Measurements from ENCODE around the gene ZNF710.

Gene ZNF710

DNA sequence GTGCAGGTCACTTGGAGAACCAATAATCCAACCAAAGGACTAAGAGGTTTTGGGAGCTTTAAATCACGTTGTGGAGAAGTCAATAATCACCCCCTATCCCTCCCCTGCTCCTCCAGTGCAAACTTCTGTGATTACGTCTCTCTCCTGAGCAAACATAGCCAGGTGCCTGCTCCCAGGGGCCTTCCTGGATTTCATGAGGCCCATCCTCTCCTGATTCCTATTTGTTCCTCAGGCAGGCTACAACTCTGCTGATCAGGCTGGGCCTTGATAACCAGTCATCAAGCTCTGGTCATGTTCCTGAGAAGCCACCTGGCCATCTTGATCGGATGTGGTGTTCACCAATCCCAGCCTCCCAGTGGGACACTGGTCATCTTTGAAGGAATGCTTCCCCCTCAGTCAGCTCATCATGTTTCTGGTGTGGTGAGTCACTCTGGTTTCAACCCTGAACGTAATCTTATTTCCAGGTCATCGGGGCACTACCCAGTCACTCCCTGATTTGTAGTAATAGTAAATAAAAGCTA, 2.9 kb upstream of the ZNF710 start:
- Histone ChIP-seq H3K27me3 (ENCODE audit: control insufficient read depth, insufficient read depth, low read length) (peaks cover 2% of the 10 kb centered on the region; the same call in 1 of the 2 replicates), H3K36me3 (ENCODE audit: control insufficient read depth, insufficient read depth, low read length) (no peaks in the 10 kb centered on the region), H3K4me1 (ENCODE audit: control insufficient read depth, insufficient read depth, low read length) (peaks cover 24% of the 10 kb centered on the region), H3K9me3 (ENCODE audit: control insufficient read depth, insufficient read depth, low read depth, low read length) (no peaks in the 10 kb centered on the region), H3K27ac (ENCODE audit: low read depth, low read length) (no peak overlapping the region), H3K9ac (ENCODE audit: low read length) (no peak overlapping the region), H3K4me3 (ENCODE audit: low read depth, low read length) (no peak overlapping the region)

DNA sequence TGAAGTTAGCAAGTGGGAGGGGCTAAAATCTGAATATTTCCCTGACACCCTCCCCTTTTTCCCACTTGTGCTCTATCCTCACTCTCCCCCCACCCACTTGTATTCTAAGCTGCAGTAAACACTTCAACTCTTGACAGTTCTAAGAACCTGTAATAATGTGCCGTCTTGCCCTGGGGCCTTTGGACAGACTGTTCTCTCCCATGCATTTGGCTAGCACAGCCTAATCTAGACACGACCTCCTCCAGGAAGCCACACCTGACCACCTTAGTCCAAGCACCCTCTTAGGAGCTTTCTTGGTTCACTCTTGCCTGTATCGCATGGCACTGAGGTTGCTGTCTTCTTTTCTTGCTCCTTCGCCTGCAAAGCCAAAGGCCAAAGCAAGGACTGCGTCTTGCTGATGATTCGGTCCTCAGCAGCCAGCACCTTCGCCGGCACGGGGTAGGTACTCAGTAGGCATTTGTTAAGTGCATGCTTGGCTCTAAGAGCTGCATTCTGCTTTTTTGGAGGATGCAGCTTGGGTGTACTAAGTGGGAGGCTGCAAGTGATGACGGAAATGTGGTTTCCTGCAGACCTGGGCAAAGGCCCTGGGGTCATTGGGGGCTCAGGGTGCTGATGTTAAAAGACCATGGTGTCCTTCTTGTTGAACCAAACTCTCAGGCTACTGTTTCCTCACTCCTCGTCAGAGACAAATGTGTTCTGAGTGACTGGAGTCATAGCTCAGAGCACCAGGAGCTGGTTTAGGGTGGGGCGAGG, 2.0 kb upstream of the ZNF710 start:
- H3K9me3 ChIP-seq (ENCODE audit: control insufficient read depth, insufficient read depth, low read depth, low read length) = no peaks in the 10 kb centered on the region
- no peak overlapping the region for H3K27ac ChIP-seq (ENCODE audit: low read depth, low read length)
- peaks cover 33% of the 10 kb centered on the region for H3K4me1 ChIP-seq (ENCODE audit: control insufficient read depth, insufficient read depth, low read length)
- peaks cover 3% of the 10 kb centered on the region; the same call in 1 of the 2 replicates for H3K27me3 ChIP-seq (ENCODE audit: control insufficient read depth, insufficient read depth, low read length)
- peak overlapping the region; percentile 68 for H3K4me3 ChIP-seq (ENCODE audit: low read depth, low read length)
- H3K36me3 ChIP-seq (ENCODE audit: control insufficient read depth, insufficient read depth, low read length) = no peaks in the 10 kb centered on the region
- H3K9ac ChIP-seq (ENCODE audit: low read length) = peak overlapping the region; percentile 37

DNA sequence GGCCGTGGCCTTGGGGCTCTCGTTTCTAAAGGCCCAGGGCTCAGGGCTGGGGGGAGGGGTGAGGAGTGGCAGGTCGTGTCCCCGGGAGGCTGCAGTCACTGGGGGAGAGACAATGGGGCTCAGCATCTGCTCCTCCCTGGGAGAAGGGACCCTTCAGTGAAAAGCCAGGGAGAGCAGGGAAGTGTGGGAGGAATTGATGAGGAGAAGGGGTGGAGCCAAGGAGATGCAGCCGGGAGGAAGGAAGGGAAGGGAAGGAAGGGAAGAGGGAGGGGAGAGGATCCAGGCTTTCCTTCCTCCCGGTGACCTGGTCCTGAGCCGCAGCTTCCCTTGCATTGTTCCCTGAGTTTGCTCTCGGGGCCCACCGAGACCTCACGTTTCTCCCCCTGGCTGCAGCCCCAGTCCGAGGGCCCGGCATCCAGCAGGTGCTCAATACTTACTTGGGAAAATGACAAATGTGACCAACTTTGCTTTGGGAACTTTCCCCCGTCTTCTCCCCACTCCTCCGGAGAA, 1.4 kb upstream of the ZNF710 start:
- Histone ChIP-seq H3K4me3 (ENCODE audit: low read depth, low read length) (peak overlapping the region; percentile 68), H3K27ac (ENCODE audit: low read depth, low read length) (peak overlapping the region; percentile 89; the same call in 1 of the 2 replicates), H3K36me3 (ENCODE audit: control insufficient read depth, insufficient read depth, low read length) (no peaks in the 10 kb centered on the region), H3K4me1 (ENCODE audit: control insufficient read depth, insufficient read depth, low read length) (peaks cover 40% of the 10 kb centered on the region), H3K9ac (ENCODE audit: low read length) (peak overlapping the region; percentile 76), H3K9me3 (ENCODE audit: control insufficient read depth, insufficient read depth, low read depth, low read length) (no peaks in the 10 kb centered on the region), H3K27me3 (ENCODE audit: control insufficient read depth, insufficient read depth, low read length) (peaks cover 3% of the 10 kb centered on the region; the same call in 1 of the 2 replicates)

DNA sequence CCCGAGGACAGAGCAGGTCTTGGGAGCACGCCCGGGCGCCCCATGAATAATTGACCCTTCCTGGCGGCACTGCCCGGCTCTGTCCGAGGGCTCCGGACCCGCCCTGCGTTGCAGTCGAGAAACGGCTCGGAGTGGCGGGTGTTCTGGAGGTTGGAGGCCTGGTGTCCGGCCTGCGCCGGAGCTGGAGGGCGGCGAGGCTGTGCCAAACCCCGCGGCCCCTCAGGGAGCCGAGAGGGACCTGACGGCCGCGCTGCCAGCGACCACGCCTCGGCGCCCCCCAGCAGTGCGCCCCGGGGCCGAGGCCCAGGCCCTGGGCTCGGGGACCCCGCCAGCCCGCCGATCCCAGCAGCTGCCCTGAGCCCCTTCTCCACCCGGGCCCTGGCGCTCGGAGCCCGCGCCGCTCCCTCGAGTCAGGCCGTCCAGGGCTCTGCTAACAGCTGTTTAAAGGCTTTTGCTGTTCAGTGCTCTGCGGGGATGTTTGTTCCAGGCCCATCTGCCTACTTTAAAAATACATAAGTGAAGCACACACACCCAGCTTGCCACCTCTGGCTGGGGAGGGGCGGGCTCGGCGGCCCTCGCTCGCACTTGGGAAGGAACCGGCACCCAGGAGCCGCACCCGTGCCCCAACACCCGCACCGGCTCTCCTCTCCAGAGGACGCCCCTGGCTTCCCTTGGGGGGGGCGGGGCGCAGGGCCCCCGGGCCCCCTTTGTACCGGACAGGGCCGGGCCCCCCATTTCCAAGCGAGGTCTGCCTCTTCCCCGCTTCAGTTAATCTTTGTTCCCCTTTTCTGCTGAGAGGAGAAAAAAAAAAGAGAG, 730 bp upstream of the ZNF710 start:
- no peaks in the 10 kb centered on the region for H3K9me3 ChIP-seq (ENCODE audit: control insufficient read depth, insufficient read depth, low read depth, low read length)
- peaks cover 3% of the 10 kb centered on the region; the same call in 1 of the 2 replicates for H3K27me3 ChIP-seq (ENCODE audit: control insufficient read depth, insufficient read depth, low read length)
- H3K9ac ChIP-seq (ENCODE audit: low read length) = peak overlapping the region; percentile 76
- H3K4me1 ChIP-seq (ENCODE audit: control insufficient read depth, insufficient read depth, low read length) = peaks cover 45% of the 10 kb centered on the region
- H3K4me3 ChIP-seq (ENCODE audit: low read depth, low read length) = peak overlapping the region; percentile 68
- no peaks in the 10 kb centered on the region for H3K36me3 ChIP-seq (ENCODE audit: control insufficient read depth, insufficient read depth, low read length)
- H3K27ac ChIP-seq (ENCODE audit: low read depth, low read length) = peak overlapping the region; percentile 89

DNA sequence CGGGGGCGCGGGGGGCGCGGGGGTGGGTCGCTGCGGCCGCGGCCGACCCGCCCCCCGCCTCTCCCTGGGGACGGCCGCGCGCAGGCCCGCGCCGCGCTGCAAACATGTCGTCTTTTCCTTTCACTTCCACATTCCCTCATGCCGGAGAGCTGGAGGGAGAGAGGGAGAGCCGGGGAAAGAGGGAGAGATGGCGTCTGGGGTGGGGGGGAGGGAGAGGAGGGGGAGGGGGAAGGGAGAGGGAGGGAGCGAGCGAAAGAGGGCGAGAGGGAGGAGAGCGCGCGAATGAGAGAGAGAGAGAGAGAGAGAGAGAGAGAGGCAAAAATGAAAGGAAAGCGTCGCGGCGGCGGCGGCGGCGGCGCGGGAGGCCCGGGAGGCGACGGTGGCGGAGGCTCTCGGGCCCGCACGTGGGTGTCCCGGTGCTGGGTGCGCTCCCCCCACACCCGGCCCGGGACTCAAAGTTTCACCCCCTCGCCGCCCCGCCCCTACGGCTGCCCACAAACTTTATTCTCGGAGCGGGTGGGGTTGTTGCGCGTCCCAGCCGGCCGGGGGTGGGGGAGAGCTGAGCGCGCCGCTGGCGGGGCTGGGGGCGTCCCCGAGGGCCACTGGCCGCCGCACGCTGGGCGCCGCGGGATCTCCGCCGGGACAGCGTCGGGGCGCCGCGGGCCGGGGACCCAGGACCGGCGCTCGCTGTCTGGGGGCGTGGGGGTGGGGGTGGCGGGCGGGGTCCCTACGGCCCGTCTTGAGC, 731 bp downstream of the ZNF710 start:
- Histone ChIP-seq H3K4me3 (ENCODE audit: low read depth, low read length) (peak overlapping the region; percentile 81), H3K9ac (ENCODE audit: low read length) (peak overlapping the region; percentile 77), H3K9me3 (ENCODE audit: control insufficient read depth, insufficient read depth, low read depth, low read length) (no peaks in the 10 kb centered on the region), H3K36me3 (ENCODE audit: control insufficient read depth, insufficient read depth, low read length) (no peaks in the 10 kb centered on the region), H3K4me1 (ENCODE audit: control insufficient read depth, insufficient read depth, low read length) (peaks cover 54% of the 10 kb centered on the region), H3K27ac (ENCODE audit: low read depth, low read length) (no peak overlapping the region), H3K27me3 (ENCODE audit: control insufficient read depth, insufficient read depth, low read length) (peaks cover 3% of the 10 kb centered on the region; the same call in 1 of the 2 replicates)

DNA sequence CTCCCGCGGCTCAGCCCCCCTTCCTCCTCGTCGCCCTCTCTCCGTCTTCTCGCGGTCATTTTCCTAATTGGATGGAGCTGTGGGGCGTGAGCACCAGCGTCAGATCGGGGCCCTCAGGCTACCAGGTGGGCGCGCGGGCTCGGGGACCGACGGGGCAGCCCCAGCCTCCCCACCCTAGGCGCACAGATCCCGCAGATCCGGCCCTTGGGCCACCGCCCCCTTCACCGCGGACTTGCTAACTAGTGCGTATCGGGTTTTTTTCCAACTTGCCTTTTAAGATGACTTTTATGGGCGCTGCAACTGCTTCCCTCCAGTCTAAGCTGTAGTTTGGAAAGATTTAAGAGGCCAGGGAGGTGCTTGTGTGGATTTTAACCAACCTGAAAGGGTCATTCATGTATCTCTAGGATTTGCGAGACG, 1.3 kb downstream of the ZNF710 start:
- H3K4me3 ChIP-seq (ENCODE audit: low read depth, low read length) = peak overlapping the region; percentile 81
- no peak overlapping the region; the same call in 1 of the 2 replicates for H3K27ac ChIP-seq (ENCODE audit: low read depth, low read length)
- peaks cover 58% of the 10 kb centered on the region for H3K4me1 ChIP-seq (ENCODE audit: control insufficient read depth, insufficient read depth, low read length)
- H3K27me3 ChIP-seq (ENCODE audit: control insufficient read depth, insufficient read depth, low read length) = peaks cover 3% of the 10 kb centered on the region; the same call in 1 of the 2 replicates
- H3K9ac ChIP-seq (ENCODE audit: low read length) = peak overlapping the region; percentile 77
- no peaks in the 10 kb centered on the region for H3K36me3 ChIP-seq (ENCODE audit: control insufficient read depth, insufficient read depth, low read length)
- H3K9me3 ChIP-seq (ENCODE audit: control insufficient read depth, insufficient read depth, low read depth, low read length) = no peaks in the 10 kb centered on the region

DNA sequence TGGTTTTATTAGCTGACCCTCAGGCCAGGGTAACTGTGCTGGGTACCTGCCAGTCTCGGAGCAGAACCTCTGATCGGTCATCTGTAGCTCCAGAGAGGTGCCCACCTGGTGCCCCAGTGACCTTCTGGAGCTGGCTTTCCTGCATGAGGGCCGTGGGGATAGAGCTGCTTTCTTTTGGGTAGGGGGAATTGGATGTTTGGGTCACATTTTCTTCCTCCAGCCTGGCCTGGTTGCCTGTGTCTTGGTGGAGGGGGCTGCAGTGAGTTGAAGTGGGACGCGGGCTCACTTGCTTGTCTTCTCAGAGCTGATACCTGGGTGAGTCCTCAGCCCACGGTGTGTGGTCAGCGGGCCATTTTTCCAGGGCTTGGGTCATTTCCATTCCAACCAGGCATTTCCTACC, 2.6 kb downstream of the ZNF710 start:
- Histone ChIP-seq H3K9ac (ENCODE audit: low read length) (no peak overlapping the region), H3K4me1 (ENCODE audit: control insufficient read depth, insufficient read depth, low read length) (peaks cover 51% of the 10 kb centered on the region), H3K9me3 (ENCODE audit: control insufficient read depth, insufficient read depth, low read depth, low read length) (no peaks in the 10 kb centered on the region), H3K4me3 (ENCODE audit: low read depth, low read length) (peak overlapping the region; percentile 4; the same call in 1 of the 2 replicates), H3K27me3 (ENCODE audit: control insufficient read depth, insufficient read depth, low read length) (peaks cover 3% of the 10 kb centered on the region; the same call in 1 of the 2 replicates), H3K36me3 (ENCODE audit: control insufficient read depth, insufficient read depth, low read length) (no peaks in the 10 kb centered on the region), H3K27ac (ENCODE audit: low read depth, low read length) (no peak overlapping the region)

DNA sequence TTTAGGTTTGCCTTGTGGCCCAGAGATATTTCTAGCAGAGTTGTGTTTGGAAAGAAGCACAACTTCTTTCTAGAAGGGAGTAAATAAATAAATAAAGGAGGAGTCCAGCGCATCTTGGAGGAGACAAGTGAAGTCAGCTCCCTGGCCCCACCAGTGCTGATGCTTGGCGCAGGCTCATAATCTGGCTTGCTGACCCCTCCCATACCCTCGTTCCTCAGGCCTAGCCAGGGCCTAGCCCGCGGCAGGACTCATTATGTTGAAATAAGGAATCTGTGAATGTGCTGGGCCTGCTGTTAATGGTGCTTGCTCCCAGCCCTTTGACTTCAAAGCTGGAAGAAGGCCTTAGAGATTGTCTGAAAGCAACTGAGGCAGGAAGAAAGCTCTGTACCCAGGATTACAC, 3.1 kb downstream of the ZNF710 start:
- Histone ChIP-seq H3K9me3 (ENCODE audit: control insufficient read depth, insufficient read depth, low read depth, low read length) (no peaks in the 10 kb centered on the region), H3K4me1 (ENCODE audit: control insufficient read depth, insufficient read depth, low read length) (peaks cover 46% of the 10 kb centered on the region), H3K36me3 (ENCODE audit: control insufficient read depth, insufficient read depth, low read length) (no peaks in the 10 kb centered on the region), H3K27ac (ENCODE audit: low read depth, low read length) (no peak overlapping the region; the same call in 1 of the 2 replicates), H3K27me3 (ENCODE audit: control insufficient read depth, insufficient read depth, low read length) (peaks cover 3% of the 10 kb centered on the region; the same call in 1 of the 2 replicates), H3K4me3 (ENCODE audit: low read depth, low read length) (peak overlapping the region; percentile 4; the same call in 1 of the 2 replicates), H3K9ac (ENCODE audit: low read length) (peak overlapping the region; percentile 41)

DNA sequence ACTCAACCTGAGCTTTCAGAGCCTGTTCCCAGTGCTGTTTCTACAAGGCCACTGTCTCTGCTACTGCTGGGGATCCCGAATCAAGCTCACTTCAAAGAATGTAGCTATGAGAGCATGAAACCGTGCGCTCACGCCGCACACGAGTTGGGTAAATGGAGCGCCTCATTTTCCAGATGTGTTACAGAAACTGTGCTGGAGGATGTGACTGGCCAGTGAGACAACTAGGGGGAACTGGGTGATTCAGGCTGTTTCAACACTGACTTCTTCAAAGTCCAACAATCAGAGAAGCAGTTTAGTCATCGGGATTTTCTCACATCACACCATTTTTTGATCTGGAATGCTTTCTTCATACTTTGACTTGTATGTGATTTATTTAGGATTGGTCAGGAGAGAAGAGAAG, 3.5 kb downstream of the ZNF710 start:
- Histone ChIP-seq H3K4me3 (ENCODE audit: low read depth, low read length) (peak overlapping the region; percentile 14; the same call in 1 of the 2 replicates), H3K27me3 (ENCODE audit: control insufficient read depth, insufficient read depth, low read length) (peaks cover 3% of the 10 kb centered on the region; the same call in 1 of the 2 replicates), H3K27ac (ENCODE audit: low read depth, low read length) (no peak overlapping the region; the same call in 1 of the 2 replicates), H3K36me3 (ENCODE audit: control insufficient read depth, insufficient read depth, low read length) (no peaks in the 10 kb centered on the region), H3K9ac (ENCODE audit: low read length) (peak overlapping the region; percentile 41), H3K9me3 (ENCODE audit: control insufficient read depth, insufficient read depth, low read depth, low read length) (no peaks in the 10 kb centered on the region), H3K4me1 (ENCODE audit: control insufficient read depth, insufficient read depth, low read length) (peaks cover 42% of the 10 kb centered on the region)
